Heart left ventricle (tissue), 16 donors: Measurements from ENCODE around the gene HIPK2. TPM values are rescaled to one million over a fixed set of nuclear protein-coding genes. Genes with fewer than 3 reads are reported as not detected.

ENCODE experiments used
- ATAC-seq, 4 donors: fragments of 200-7000 bp; cut with Tn5 transposase; one replicate each; pipeline ENCODE4 v1.9.1; 2020 to 2022; ENCODE audit warnings: moderate library complexity in 4 of 4, mild to moderate bottlenecking in 3 of 4, moderate number of reproducible peaks in 1 of 4
- DNase-seq, 5 donors: peaks; one replicate each; pipeline ENCODE4 v3.0.0-alpha.2; 2020
- H3K27ac ChIP-seq, 12 donors: fragments of 200-600 bp; sonication (generic) in 4 of 12; one replicate each; pipeline versions ENCODE4 v1.5.0 to v1.8.0; 2016 to 2022; ENCODE audit warnings: mild to moderate bottlenecking in 2 of 12
- H3K27me3 ChIP-seq, 9 donors: fragments of 200-600 bp; sonication (generic) in 2 of 9; one replicate each; pipeline versions ENCODE4 v1.5.1 to v1.8.0; 2016 to 2022; ENCODE audit warnings: mild to moderate bottlenecking in 3 of 9
- H3K36me3 ChIP-seq, 9 donors: fragments of 200-600 bp; sonication (generic) in 2 of 9; one replicate each; pipeline versions ENCODE4 v1.5.0 to v1.8.0; 2018 to 2022; ENCODE audit warnings: mild to moderate bottlenecking in 2 of 9
- H3K4me1 ChIP-seq, 12 donors: fragments of 200-600 bp; sonication (generic) in 4 of 12; one replicate each; pipeline versions ENCODE4 v1.5.0 to v1.8.0; 2016 to 2022; ENCODE audit warnings: mild to moderate bottlenecking in 3 of 12
- H3K4me3 ChIP-seq, 12 donors: fragments of 200-600 bp; sonication (generic) in 4 of 12; one replicate each; pipeline versions ENCODE4 v1.5.0 to v1.8.0; 2017 to 2022; ENCODE audit warnings: mild to moderate bottlenecking in 9 of 12, moderate library complexity in 4 of 12
- H3K9me3 ChIP-seq, 12 donors: fragments of 200-600 bp; sonication (generic) in 4 of 12; one replicate each; pipeline versions ENCODE4 v1.5.0 to v1.8.0; 2016 to 2022; ENCODE audit warnings: mild to moderate bottlenecking in 1 of 12
- POLR2A ChIP-seq, 2 donors: fragments of 450-650 bp; IDR thresholded peaks; one replicate each; pipeline ENCODE4 v1.6.1; 2017; ENCODE audit warnings: antibody characterized with exemption in 2 of 2, mild to moderate bottlenecking in 2 of 2, moderate library complexity in 2 of 2
- WGBS, 4 donors: extraction: QIAGEN DNeasy Blood & Tissue Kit in 2 of 4; methylation state at CpG; one replicate each; pipeline versions ENCODE4 v1.1.5 to v1.1.7; 2013 to 2018; 5-methylcytosine and 5-hydroxymethylcytosine counted together
- intact Hi-C, 10 donors: fragments of 100-400 bp; cut with DNase I; formaldehyde crosslinking; loops; one replicate each; pipeline versions ENCODE4 v1.11.1 to v1.14.2; 2022
- polyA plus RNA-seq, 2 donors: library from polyadenylated mRNA; stranded (reverse); fragments of 200-250 nt; gene quantifications; one replicate each; pipeline ENCODE4 v1.2.3, GENCODE V29; 2013
- total RNA-seq, 9 donors: library from RNA; depleted of rRNA in 2 of 9; stranded (reverse); fragments of >200 nt in 2 of 9; fragmentation: NEBNext Ultra II Directional in 3 of 9; extraction: Animal tissue kit (Norgen Biotek cat#: 25700) in 3 of 9; gene quantifications; one replicate each; pipeline versions ENCODE4 v1.1.0 to v1.2.4, GENCODE V29; 2016 to 2023
- TF ChIP-seq, protein P1 (sequence below), 12 donors: fragments of 200-600 bp; sonication (generic) in 4 of 12; IDR thresholded peaks; one replicate each; pipeline versions ENCODE4 v1.5.0 to v1.8.0; 2018 to 2022; ENCODE audit warnings: antibody characterized with exemption in 12 of 12, mild to moderate bottlenecking in 5 of 12
- donor health status: ischemic (EF 13 %, LVEDD 7.1; RV severe dilation, severe dysfunction).
- donor health status: healthy with polysubstance abuse.
- donor health status: DM: no; HTN: yes; CAD: no.
- donor health status: DM: no; HTN: no; CAD: no.
- donor health status: ischemic (EF 25% LVEDD 6.9; RV normal size, moderate dysfunction).
- donor health status: ischemic (EF 25% LVEDD 5.7; RV mildly dilated, moderate dysfunction).
- donor health status: healthy.
- donor health status: DM: yes; HTN: yes; CAD: no.
- donor health status: ischemic (EF 35%, LVEDD 5.7; RV mildly dilated, moderate dysfunction).
- donor health status: nonischemic (EF 11% LVEDD 7.7; RV severe dilation, severe dysfunction).
- donor health status: DM: yes; HTN: yes; CAD: no.
- donor health status: PGD.
- donor health status: ischemic (EF 29% LVEDD 5.4; RV normal size, mild dysfunction).
- donor health status: nonischemic (EF 23%, LVEDD 6.1; RV moderate dilation, normal function).

Gene HIPK2
- total and polyA plus RNA-seq, 11 donors, result 43.2 to 244 (median 143) TPM

GRCh38 chr7:139698844-139699243, 79.0 kb downstream of the HIPK2 start:
- no peak for TF ChIP-seq POLR2A (IDR thresholded peaks at IDR 0.05)
- TF ChIP-seq, protein P1, sequence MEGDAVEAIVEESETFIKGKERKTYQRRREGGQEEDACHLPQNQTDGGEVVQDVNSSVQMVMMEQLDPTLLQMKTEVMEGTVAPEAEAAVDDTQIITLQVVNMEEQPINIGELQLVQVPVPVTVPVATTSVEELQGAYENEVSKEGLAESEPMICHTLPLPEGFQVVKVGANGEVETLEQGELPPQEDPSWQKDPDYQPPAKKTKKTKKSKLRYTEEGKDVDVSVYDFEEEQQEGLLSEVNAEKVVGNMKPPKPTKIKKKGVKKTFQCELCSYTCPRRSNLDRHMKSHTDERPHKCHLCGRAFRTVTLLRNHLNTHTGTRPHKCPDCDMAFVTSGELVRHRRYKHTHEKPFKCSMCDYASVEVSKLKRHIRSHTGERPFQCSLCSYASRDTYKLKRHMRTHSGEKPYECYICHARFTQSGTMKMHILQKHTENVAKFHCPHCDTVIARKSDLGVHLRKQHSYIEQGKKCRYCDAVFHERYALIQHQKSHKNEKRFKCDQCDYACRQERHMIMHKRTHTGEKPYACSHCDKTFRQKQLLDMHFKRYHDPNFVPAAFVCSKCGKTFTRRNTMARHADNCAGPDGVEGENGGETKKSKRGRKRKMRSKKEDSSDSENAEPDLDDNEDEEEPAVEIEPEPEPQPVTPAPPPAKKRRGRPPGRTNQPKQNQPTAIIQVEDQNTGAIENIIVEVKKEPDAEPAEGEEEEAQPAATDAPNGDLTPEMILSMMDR (IDR thresholded peaks at IDR 0.05), result no peak
- Histone ChIP-seq H3K4me1 (peaks cover 14 to 66% (median 38%) of the 10 kb centered on the region in 12 donors), H3K27ac (peak overlapping the region in 1 of 12 donors; percentile 37), H3K9me3 (no peaks in the 10 kb centered on the region), H3K4me3 (no peak overlapping the region), H3K27me3 (no peaks in the 10 kb centered on the region), H3K36me3 (peaks cover 0 to 49% (median 4%) of the 10 kb centered on the region in 9 donors)
- DNase-seq (no peak), ATAC-seq (no peak)
- intact Hi-C loops, result loop anchor here in 2 of 10 donors (5.0 kb wide), 2 partner anchors 42 to 52 kb away; no protein-coding TSS in a partner anchor
- WGBS, 4 donors, result 88 to 94% (median 92%) methylated on average over 13 of the region's 13 CpGs

DNA sequence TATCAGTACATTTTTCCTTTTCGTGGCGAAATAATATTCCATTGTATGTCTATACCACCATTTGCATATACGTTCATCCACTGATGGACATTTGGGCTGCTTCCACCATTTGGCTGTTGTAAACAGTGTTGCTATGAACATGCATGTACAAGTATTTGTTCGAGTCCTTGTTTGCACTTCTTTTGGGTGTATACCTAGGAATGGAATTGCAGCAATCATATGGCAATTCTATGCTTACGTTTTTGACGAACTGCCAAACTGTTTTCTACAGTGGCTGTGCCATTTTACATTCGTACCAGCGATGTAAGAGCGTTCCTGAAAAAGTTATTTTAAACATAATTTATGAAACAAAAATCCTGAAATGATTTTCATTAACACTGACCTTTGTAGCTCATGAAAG, 79.5 kb downstream of the HIPK2 start:
- H3K4me3 ChIP-seq, result no peak overlapping the region
- WGBS, 4 donors, result 94 to 97% (median 96%) methylated on average over 9 of the region's 9 CpGs

GRCh38 chr7:139697056-139697455, 80.7 kb downstream of the HIPK2 start:
- H3K4me1 ChIP-seq, result peaks cover 6 to 58% (median 30%) of the 10 kb centered on the region in 12 donors

More for the DNA sequence above, 79.5 kb downstream of the HIPK2 start:
- H3K36me3 ChIP-seq, result peaks cover 0 to 50% (median 4%) of the 10 kb centered on the region in 9 donors
- DNase-seq (no peak), ATAC-seq (no peak)
- no peak overlapping the region for H3K27ac ChIP-seq
- H3K4me1 ChIP-seq, result peaks cover 14 to 60% (median 36%) of the 10 kb centered on the region in 12 donors
- intact Hi-C loops, result loop anchor here in 2 of 10 donors (5.0 kb wide), 2 partner anchors 41 to 51 kb away; no protein-coding TSS in a partner anchor
- TF ChIP-seq POLR2A (IDR thresholded peaks at IDR 0.05), result no peak
- TF ChIP-seq, protein P1 (IDR thresholded peaks at IDR 0.05), result no peak
- no peaks in the 10 kb centered on the region for H3K9me3 ChIP-seq
- H3K27me3 ChIP-seq, result no peaks in the 10 kb centered on the region

DNA sequence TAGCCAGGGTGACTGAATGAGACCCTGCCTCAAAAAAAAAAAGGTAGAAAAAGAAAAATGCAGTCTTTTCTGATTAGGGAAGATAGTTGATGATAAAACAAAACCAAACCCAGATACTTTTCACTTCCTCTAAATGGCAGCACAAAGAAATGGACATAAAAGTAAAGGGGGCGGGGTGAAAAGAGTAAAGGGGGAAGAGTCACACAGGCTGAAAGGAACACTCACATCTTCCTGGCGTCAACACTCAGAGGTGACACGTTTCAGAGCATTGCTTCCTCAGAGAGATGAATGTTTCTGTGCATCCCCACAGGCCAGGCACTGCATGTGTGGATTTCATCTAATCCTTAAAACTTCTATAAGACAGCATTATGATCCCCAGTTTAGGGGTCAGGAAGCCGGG, 81.2 kb downstream of the HIPK2 start:
- Histone ChIP-seq H3K27ac (peak overlapping the region in 1 of 12 donors; percentile 37), H3K9me3 (no peaks in the 10 kb centered on the region), H3K36me3 (peaks cover 0 to 50% (median 4%) of the 10 kb centered on the region in 9 donors), H3K27me3 (no peaks in the 10 kb centered on the region), H3K4me1 (peaks cover under 1 to 58% (median 29%) of the 10 kb centered on the region in 12 donors), H3K4me3 (no peak overlapping the region)
- TF ChIP-seq, protein P1 (IDR thresholded peaks at IDR 0.05), result no peak
- no peak for TF ChIP-seq POLR2A (IDR thresholded peaks at IDR 0.05)
- intact Hi-C loops, result loop anchor here in 2 of 10 donors (5.0 kb wide), 2 partner anchors 39 to 49 kb away; no protein-coding TSS in a partner anchor
- peak in 3 of 4 donors; percentile 30 to 44 (median 40) for ATAC-seq
- WGBS, 4 donors, result 44 to 60% (median 50%) methylated on average over 4 of the region's 4 CpGs
- no peak for DNase-seq

More at GRCh38 chr7:139697056-139697455, 80.7 kb downstream of the HIPK2 start:
- no peaks in the 10 kb centered on the region for H3K27me3 ChIP-seq
- no peaks in the 10 kb centered on the region for H3K9me3 ChIP-seq
- no peak for TF ChIP-seq POLR2A (IDR thresholded peaks at IDR 0.05)
- TF ChIP-seq, protein P1 (IDR thresholded peaks at IDR 0.05), result no peak
- no peak for ATAC-seq
- DNase-seq, result no peak
- intact Hi-C loops, result loop anchor here in 2 of 10 donors (5.0 kb wide), 2 partner anchors 40 to 50 kb away; no protein-coding TSS in a partner anchor
- peak overlapping the region in 1 of 12 donors; percentile 37 for H3K27ac ChIP-seq
- no peak overlapping the region for H3K4me3 ChIP-seq
- 86 to 90% (median 87%) methylated on average over 10 of the region's 10 CpGs for WGBS, 4 donors
- H3K36me3 ChIP-seq, result peaks cover 0 to 50% (median 4%) of the 10 kb centered on the region in 9 donors
